Fibroblast of lung (primary cell): ENCODE results near the gene TTC33.

Experiments
- CTCF ChIP-seq, 2 donors: IDR thresholded peaks in 1 of 2; conservative IDR thresholded peaks in 1 of 2; 1 replicate in 1 of 2; 2 replicates in 1 of 2; pipeline ENCODE4 v1.5.1; 2011 to 2012; ENCODE audit warnings: low read length in 2 of 2, control low read depth in 1 of 2, inconsistent platforms in 1 of 2, low read depth in 1 of 2, mild to moderate bottlenecking in 1 of 2
- EZH2 ChIP-seq: IDR thresholded peaks from 2 replicates; pipeline ENCODE4 v1.5.1; 2012; ENCODE audit warnings: low read length, control low read depth, mild to moderate bottlenecking; ENCODE audit errors: missing control alignments

DNA sequence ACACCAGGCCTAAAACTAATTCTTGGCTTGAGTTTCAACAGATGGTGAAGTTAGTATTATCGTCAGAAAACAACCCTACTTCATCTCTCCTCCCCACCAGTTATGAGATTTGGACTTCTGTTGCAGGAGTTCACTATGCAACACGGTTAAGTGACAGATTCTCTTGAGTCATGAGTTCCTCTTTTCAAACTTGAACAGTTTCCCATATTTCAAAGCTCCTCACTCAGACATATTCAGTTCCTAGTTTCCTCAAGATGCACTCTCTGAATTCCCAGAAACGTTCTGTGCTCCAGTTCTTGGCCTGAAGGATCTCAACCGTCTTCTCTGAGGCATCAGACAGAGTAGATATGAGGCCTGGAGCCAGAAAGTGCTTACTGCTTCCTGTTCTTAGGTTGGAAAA lies 83.3 kb downstream of the TTC33 start:
- TF ChIP-seq CTCF (conservative IDR thresholded peaks at IDR 0.05 in 1 of 2, IDR thresholded peaks at IDR 0.05 in 1 of 2; ENCODE audit: low read depth in 1 of 2, low read length in 2 of 2) (no peak), EZH2 (no peak)
